Mesenchymal stem cell (in vitro differentiated cells and primary cell): Measurements from ENCODE around the gene TBC1D3C. TPM values are rescaled to one million over a fixed set of nuclear protein-coding genes. Genes with fewer than 3 reads are reported as not detected.
"Not testable (repeated sequence)": the region's sequence is repeated elsewhere in the genome, so short reads cannot be mapped to it uniquely, and the experiment has no call there.

Experiments used
- DNase-seq: peaks from one replicate; pipeline ENCODE4 v3.0.0-alpha.2; 2013
- H2AFZ ChIP-seq: one replicate; pipeline ENCODE4 v1.6.1; 2013; ENCODE audit warnings: low read depth, mild to moderate bottlenecking, control low read depth, inconsistent platforms, low read length, moderate library complexity
- H2AK5ac ChIP-seq: 2 replicates; pipeline ENCODE4 v1.6.1; 2013; ENCODE audit warnings: low read length, moderate library complexity, mild to moderate bottlenecking, inconsistent platforms; ENCODE audit not compliant: severe bottlenecking
- H2BK120ac ChIP-seq: one replicate; pipeline ENCODE4 v1.6.1; 2013; ENCODE audit warnings: low read depth, mild to moderate bottlenecking, inconsistent platforms, low read length, moderate library complexity
- H2BK12ac ChIP-seq, 2 experiments: one replicate each; pipeline ENCODE4 v1.6.1; 2013; ENCODE audit warnings: inconsistent platforms in 2 of 2, low read length in 2 of 2, mild to moderate bottlenecking in 2 of 2, moderate library complexity in 2 of 2, control low read depth in 1 of 2
- H2BK15ac ChIP-seq: one replicate; pipeline ENCODE4 v1.6.1; 2013; ENCODE audit warnings: mild to moderate bottlenecking, low read depth, inconsistent platforms; ENCODE audit not compliant: poor library complexity, severe bottlenecking
- H2BK5ac ChIP-seq: 2 replicates; pipeline ENCODE4 v1.6.1; 2013; ENCODE audit warnings: low read depth, mild to moderate bottlenecking, low read length, control low read depth, inconsistent platforms; ENCODE audit not compliant: poor library complexity, severe bottlenecking
- H3K14ac ChIP-seq, 2 experiments: one replicate each; pipeline ENCODE4 v1.6.1; 2013; ENCODE audit warnings: inconsistent platforms in 2 of 2, low read length in 2 of 2, control low read depth in 1 of 2, mild to moderate bottlenecking in 1 of 2, moderate library complexity in 1 of 2
- H3K18ac ChIP-seq, 2 experiments: one replicate each; pipeline ENCODE4 v1.6.1; 2013; ENCODE audit warnings: inconsistent platforms in 2 of 2, low read length in 2 of 2, control low read depth in 1 of 2, low read depth in 1 of 2, mild to moderate bottlenecking in 1 of 2
- H3K23ac ChIP-seq, 2 experiments: one replicate each; pipeline ENCODE4 v1.6.1; 2013; ENCODE audit warnings: inconsistent platforms in 2 of 2, low read length in 2 of 2, mild to moderate bottlenecking in 2 of 2, moderate library complexity in 2 of 2, control low read depth in 1 of 2
- H3K27ac ChIP-seq: 2 replicates; pipeline ENCODE4 v1.5.1; 2013; ENCODE audit warnings: mild to moderate bottlenecking, moderate library complexity, low read length, control low read depth, inconsistent platforms; ENCODE audit not compliant: poor library complexity, severe bottlenecking
- H3K27me3 ChIP-seq, 2 experiments: 2 replicates each; pipeline versions ENCODE4 v1.6.1 to v1.7.0; 2013; ENCODE audit warnings: low read length in 2 of 2, mild to moderate bottlenecking in 2 of 2, moderate library complexity in 2 of 2, control low read depth in 1 of 2, inconsistent platforms in 1 of 2; ENCODE audit not compliant: control insufficient read depth in 1 of 2, insufficient read depth in 1 of 2
- H3K36me3 ChIP-seq, 2 experiments: 2 replicates each; pipeline versions ENCODE4 v1.6.1 to v1.7.0; 2013; ENCODE audit warnings: low read length in 2 of 2, control low read depth in 1 of 2, inconsistent platforms in 1 of 2, low read depth in 1 of 2, mild to moderate bottlenecking in 1 of 2; ENCODE audit not compliant: insufficient read depth in 2 of 2, control insufficient read depth in 1 of 2
- H3K4ac ChIP-seq, 2 experiments: one replicate each; pipeline ENCODE4 v1.6.1; 2013; ENCODE audit warnings: inconsistent platforms in 2 of 2, low read length in 2 of 2, mild to moderate bottlenecking in 2 of 2, moderate library complexity in 2 of 2, control low read depth in 1 of 2, low read depth in 1 of 2
- H3K4me1 ChIP-seq: 2 replicates; pipeline ENCODE4 v1.6.1; 2013; ENCODE audit warnings: low read depth, low read length, control low read depth; ENCODE audit not compliant: control insufficient read depth, insufficient read depth
- H3K4me2 ChIP-seq: 2 replicates; pipeline ENCODE4 v1.6.1; 2013; ENCODE audit warnings: low read length, mild to moderate bottlenecking, inconsistent platforms; ENCODE audit not compliant: poor library complexity, severe bottlenecking
- H3K4me3 ChIP-seq, 2 experiments: 2 replicates each; pipeline versions ENCODE4 v1.5.1 to v1.7.0; 2013; ENCODE audit warnings: low read length in 2 of 2, mild to moderate bottlenecking in 2 of 2, control low read depth in 1 of 2, low read depth in 1 of 2; ENCODE audit not compliant: insufficient read depth in 1 of 2
- H3K79me1 ChIP-seq: replicated peaks from 2 replicates; pipeline ENCODE4 v1.6.1; 2013; ENCODE audit warnings: mild to moderate bottlenecking, control low read depth, low read length, inconsistent platforms; ENCODE audit not compliant: poor library complexity, severe bottlenecking
- H3K9ac ChIP-seq: 2 replicates; pipeline ENCODE4 v1.7.0; 2013; ENCODE audit warnings: mild to moderate bottlenecking, low read length, moderate library complexity
- H3K9me3 ChIP-seq: 2 replicates; pipeline ENCODE4 v1.7.0; 2013; ENCODE audit warnings: mild to moderate bottlenecking, low read length; ENCODE audit not compliant: control insufficient read depth
- H4K8ac ChIP-seq: one replicate; pipeline ENCODE4 v1.6.1; 2013; ENCODE audit warnings: inconsistent platforms, mild to moderate bottlenecking, low read length, moderate library complexity
- H4K91ac ChIP-seq: one replicate; pipeline ENCODE4 v1.6.1; 2013; ENCODE audit warnings: mild to moderate bottlenecking, low read length, inconsistent platforms
- WGBS: methylation state at CpG from one replicate; pipeline ENCODE4 v1.1.7; 2013; ENCODE audit warnings: mixed read lengths; 5-methylcytosine and 5-hydroxymethylcytosine counted together
- polyA plus RNA-seq, 2 experiments: library from polyadenylated mRNA; stranded (reverse); fragments of 200-250 nt; gene quantifications; one replicate each; pipeline ENCODE4 v1.2.3, GENCODE V29; 2013

Gene TBC1D3C
- not detected for polyA plus RNA-seq (2013, experiment 1 of 2)
- not detected for polyA plus RNA-seq (2013, experiment 2 of 2)

- H3K36me3 ChIP-seq, H2AFZ ChIP-seq, H3K14ac ChIP-seq, H3K27ac ChIP-seq, H2BK15ac ChIP-seq, H3K79me1 ChIP-seq, H3K4me2 ChIP-seq, H2BK120ac ChIP-seq, H2BK12ac ChIP-seq, H3K18ac ChIP-seq, H3K4ac ChIP-seq, DNase-seq, H3K4me3 ChIP-seq, H3K4me1 ChIP-seq, H4K8ac ChIP-seq, H3K9ac ChIP-seq, H3K9me3 ChIP-seq, H2BK5ac ChIP-seq, H3K23ac ChIP-seq, H3K27me3 ChIP-seq, H2AK5ac ChIP-seq, H4K91ac ChIP-seq: not testable (repeated sequence)
- WGBS, result no CpG with 5 or more reads among the region's 10 CpGs
These were observed at the start of gene TBC1D3C for GRCh38 chr17:38068534-38068933. TBC1D3C (minus strand) TSS chr17:38068634; CDS start chr17:38067066, 1,568 bp downstream.

DNA sequence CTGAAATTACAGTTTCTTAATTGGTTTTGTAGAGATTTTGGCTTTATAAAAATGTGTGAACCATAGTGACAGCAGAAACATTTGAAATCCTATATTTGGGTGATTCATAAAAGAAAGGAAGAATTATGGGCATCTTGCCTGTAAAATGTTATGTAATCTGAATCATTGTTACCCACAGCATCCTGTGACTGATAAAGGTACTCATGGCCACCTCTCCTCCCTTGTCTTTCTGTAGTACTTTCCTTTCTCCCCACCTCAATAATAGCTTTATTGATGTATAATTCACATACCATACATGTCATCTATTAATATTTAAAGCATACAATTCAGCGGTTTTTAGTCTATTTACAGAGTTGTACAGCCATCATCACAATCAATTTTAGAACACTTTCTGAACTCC, 30.8 kb upstream of the TBC1D3C start:
- not testable (repeated sequence) for H3K23ac ChIP-seq, H3K4me1 ChIP-seq, DNase-seq, H2BK15ac ChIP-seq, H3K14ac ChIP-seq, H3K27me3 ChIP-seq, H2BK120ac ChIP-seq, H4K8ac ChIP-seq, H3K4ac ChIP-seq, H2AK5ac ChIP-seq, H3K9ac ChIP-seq, H3K9me3 ChIP-seq, H3K36me3 ChIP-seq, H3K18ac ChIP-seq, H3K79me1 ChIP-seq, H3K4me2 ChIP-seq, H4K91ac ChIP-seq, H3K4me3 ChIP-seq, H2BK5ac ChIP-seq, H2AFZ ChIP-seq, H2BK12ac ChIP-seq, H3K27ac ChIP-seq
- no CpG with 5 or more reads among the region's 1 CpG for WGBS

- H3K23ac ChIP-seq, H3K27ac ChIP-seq, H3K27me3 ChIP-seq, H2AK5ac ChIP-seq, H3K36me3 ChIP-seq, H2BK120ac ChIP-seq, H3K18ac ChIP-seq, H3K4ac ChIP-seq, H3K4me1 ChIP-seq, H4K8ac ChIP-seq, H2BK5ac ChIP-seq, H3K14ac ChIP-seq, H3K9me3 ChIP-seq, DNase-seq, H2AFZ ChIP-seq, H2BK12ac ChIP-seq, H4K91ac ChIP-seq, H3K4me3 ChIP-seq, H3K79me1 ChIP-seq, H3K4me2 ChIP-seq, H2BK15ac ChIP-seq, H3K9ac ChIP-seq: not testable (repeated sequence)
- WGBS, result no CpG with 5 or more reads among the region's 2 CpGs
These were observed 25.7 kb upstream of the TBC1D3C start for GRCh38 chr17:38094059-38094694.

GRCh38 chr17:38088120-38088519, 19.7 kb upstream of the TBC1D3C start:
- no CpG with 5 or more reads among the region's 10 CpGs for WGBS
- H3K79me1 ChIP-seq, H4K91ac ChIP-seq, H3K9me3 ChIP-seq, H2AFZ ChIP-seq, H2BK5ac ChIP-seq, H3K9ac ChIP-seq, DNase-seq, H3K4me2 ChIP-seq, H3K23ac ChIP-seq, H2BK120ac ChIP-seq, H3K14ac ChIP-seq, H3K18ac ChIP-seq, H3K4me3 ChIP-seq, H3K4me1 ChIP-seq, H2BK15ac ChIP-seq, H4K8ac ChIP-seq, H3K4ac ChIP-seq, H2AK5ac ChIP-seq, H3K27ac ChIP-seq, H2BK12ac ChIP-seq, H3K36me3 ChIP-seq, H3K27me3 ChIP-seq: not testable (repeated sequence)
